Astrocyte of the cerebellum (primary cell): ENCODE data around the gene ARRB2.

Source experiments
- DNase-seq: peaks from one replicate; pipeline ENCODE4 v3.0.0-alpha.2; 2011; ENCODE audit warnings: low read depth
- H3K4me3 ChIP-seq: 2 replicates; pipeline ENCODE4 v1.5.1; 2011; ENCODE audit warnings: mild to moderate bottlenecking, low read depth, low read length, moderate library complexity
- in situ Hi-C: cut with HindIII; loops from 2 replicates; pipeline ENCODE4 v1.10.0; 2017; ENCODE audit warnings: low sequenced_read_pairs
- TF ChIP-seq, protein P1 (sequence below): IDR thresholded peaks from 2 replicates; pipeline ENCODE4 v1.5.1; 2012; ENCODE audit warnings: low read length, low read depth, moderate library complexity, mild to moderate bottlenecking; ENCODE audit errors: missing control alignments

ARRB2 gene

DNA sequence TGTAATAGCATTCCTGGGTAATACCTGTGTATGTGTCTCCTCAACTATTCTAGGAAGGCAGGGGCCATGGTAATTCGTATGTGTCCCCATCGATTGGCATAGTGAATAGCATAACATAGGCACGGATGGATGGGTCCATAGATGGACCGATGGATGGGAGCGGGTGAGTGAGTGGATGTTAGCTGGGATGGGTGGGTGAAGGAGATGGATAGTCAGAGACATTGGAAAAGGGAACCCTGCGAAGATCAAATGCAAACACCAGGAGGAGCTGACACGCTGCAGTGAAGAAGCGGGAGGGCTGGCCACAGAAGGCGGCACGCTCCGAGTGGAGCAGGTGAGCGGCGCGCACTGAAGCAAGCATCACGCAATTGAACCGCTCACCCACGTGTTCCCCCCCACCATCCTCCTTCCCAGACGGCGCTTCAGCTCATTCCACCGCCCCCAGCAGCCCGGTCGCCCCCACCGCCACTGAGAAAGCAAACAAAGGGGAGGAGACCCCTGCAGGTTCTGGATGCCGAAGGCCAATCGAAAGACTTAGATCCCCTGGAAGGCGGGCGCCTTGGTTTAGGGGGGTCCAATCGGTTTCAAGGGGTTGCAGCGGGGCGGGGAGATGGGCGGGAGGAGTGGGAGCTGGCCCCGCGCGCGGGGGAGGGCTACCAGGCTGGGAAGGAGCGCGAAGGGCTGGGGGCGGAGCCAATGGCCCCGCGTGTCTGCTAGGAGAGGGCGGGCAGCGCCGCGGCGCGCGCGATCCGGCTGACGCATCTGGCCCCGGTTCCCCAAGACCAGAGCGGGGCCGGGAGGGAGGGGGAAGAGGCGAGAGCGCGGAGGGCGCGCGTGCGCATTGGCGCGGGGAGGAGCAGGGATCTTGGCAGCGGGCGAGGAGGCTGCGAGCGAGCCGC is at the start of gene ARRB2:
ARRB2 (plus strand) TSS at position 839 of the 899 bp plus-strand sequence. CDS start 90 bp downstream, outside the sequence.
- in situ Hi-C loops, result no loop called here
- H3K4me3 ChIP-seq, result peak within 1 kb of the TSS; percentile 62
- TF ChIP-seq, protein P1, sequence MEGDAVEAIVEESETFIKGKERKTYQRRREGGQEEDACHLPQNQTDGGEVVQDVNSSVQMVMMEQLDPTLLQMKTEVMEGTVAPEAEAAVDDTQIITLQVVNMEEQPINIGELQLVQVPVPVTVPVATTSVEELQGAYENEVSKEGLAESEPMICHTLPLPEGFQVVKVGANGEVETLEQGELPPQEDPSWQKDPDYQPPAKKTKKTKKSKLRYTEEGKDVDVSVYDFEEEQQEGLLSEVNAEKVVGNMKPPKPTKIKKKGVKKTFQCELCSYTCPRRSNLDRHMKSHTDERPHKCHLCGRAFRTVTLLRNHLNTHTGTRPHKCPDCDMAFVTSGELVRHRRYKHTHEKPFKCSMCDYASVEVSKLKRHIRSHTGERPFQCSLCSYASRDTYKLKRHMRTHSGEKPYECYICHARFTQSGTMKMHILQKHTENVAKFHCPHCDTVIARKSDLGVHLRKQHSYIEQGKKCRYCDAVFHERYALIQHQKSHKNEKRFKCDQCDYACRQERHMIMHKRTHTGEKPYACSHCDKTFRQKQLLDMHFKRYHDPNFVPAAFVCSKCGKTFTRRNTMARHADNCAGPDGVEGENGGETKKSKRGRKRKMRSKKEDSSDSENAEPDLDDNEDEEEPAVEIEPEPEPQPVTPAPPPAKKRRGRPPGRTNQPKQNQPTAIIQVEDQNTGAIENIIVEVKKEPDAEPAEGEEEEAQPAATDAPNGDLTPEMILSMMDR, result peak; percentile 67
- peak; percentile 97 for DNase-seq

DNA sequence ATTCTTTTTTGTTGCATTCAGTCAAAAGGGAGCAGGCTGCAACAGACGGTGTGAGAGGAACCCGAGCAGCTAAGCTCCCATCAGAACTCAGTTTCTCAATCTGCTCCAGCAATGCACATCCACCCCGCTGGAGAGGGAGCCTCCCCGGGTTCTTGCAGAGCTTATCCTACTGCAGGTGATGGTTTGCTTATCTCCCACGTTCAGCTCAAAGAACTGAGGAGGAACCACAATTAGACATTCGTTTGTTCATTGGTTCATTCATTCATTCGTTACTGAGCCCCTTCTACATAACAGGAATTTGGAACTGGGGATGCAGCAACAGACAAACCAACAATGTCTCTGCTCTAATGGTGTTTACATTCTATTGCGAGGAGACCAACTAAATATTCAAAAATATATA is 46.7 kb upstream of the ARRB2 start:
- TF ChIP-seq, protein P1, result no peak
- H3K4me3 ChIP-seq, result no peak overlapping the region
- in situ Hi-C loops, result no loop called here
- DNase-seq, result no peak

DNA sequence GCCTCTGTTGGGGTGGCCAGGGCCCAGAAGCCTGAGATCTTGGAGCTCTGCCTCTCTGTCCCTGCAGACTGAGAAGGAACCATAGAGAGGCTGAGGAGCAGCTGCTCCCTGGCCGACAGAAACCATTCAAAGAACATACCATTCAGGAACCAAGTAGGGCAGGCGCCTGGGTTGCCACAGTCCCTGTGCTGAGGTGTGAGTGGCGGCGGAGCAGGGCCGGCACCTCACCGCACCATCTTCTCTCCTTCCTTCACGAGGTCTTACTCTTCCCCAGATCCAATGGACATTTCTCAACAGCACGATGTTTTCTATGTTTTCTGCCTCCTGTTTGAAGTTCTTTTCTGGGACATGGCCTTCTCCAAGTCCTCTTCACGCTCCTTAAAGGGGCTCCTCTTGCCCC is 46.2 kb upstream of the ARRB2 start:
- in situ Hi-C loops, result no loop called here
- TF ChIP-seq, protein P1, result no peak
- DNase-seq, result no peak

DNA sequence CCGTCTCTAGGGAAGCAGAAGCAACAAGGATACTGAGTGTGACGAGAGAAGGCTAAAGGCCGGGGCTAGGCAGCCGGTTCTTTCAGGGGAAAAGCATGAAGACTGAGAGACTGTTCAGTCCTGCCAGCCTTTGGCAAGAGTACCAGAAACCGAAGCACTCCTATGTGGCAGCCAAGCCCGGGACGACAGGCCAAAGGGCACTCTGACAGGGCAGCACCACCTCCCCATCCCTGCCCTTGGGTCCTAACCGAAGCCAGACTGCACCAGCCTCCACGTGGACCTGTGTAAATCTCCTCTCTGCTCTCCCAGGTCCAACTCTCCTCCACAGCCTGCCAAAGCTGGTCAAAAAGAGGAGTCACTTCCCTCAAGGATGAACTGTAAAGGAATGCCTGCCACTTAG is 45.4 kb upstream of the ARRB2 start:
- H3K4me3 ChIP-seq, result no peak overlapping the region
- TF ChIP-seq, protein P1, result no peak

More for the DNA sequence above, 46.2 kb upstream of the ARRB2 start:
- no peak overlapping the region for H3K4me3 ChIP-seq

DNA sequence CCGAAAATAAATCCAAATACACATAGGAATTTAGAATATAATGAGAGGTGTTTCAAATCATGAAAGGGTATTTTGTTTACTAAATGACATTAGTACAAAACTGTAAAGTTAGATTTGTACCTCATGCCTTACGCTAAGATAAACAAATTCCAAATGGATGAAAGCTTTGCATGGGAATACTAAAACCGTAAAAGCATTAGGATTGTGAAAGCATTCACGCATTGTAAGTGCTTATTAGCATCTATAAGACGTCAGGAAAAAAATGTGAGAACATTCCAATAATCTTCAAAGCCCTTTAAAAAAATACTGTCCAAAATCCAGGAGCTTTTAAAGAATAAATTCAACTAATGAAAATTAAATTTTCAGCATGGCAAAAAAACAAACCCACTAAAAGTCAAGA is 44.1 kb upstream of the ARRB2 start:
- in situ Hi-C loops, result no loop called here
- TF ChIP-seq, protein P1, result no peak
- DNase-seq, result no peak
- no peak overlapping the region for H3K4me3 ChIP-seq

More for the DNA sequence above, 45.4 kb upstream of the ARRB2 start:
- no peak for DNase-seq
- in situ Hi-C loops, result no loop called here

DNA sequence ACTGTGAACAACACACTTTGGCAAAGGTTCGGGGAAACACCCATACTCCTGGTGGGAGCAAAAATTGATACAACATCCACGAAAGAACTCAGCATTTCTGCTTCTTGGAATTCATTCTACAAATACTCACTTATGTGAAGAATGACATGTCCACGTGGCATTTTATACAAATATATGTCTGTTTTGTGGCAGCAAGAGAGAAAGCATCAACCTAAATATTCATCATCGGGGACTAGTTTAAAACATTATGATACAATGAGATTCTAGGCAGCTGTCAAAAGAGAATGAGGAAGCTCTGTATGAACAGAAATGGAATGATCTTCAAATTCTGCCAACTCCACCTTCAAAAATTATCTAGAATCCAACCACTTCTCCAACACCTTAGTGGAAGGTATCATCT is 43.3 kb upstream of the ARRB2 start:
- no peak for DNase-seq
- TF ChIP-seq, protein P1, result no peak
- H3K4me3 ChIP-seq, result no peak overlapping the region
- in situ Hi-C loops, result no loop called here
